ENCODE measurements around the gene ZNF598.

ZNF598 gene

GRCh38 chr16:1981398-1981836 is 28.2 kb downstream of the ZNF598 start, which contains the start of gene NOXO1:
Gene NOXO1, minus strand, starts transcription at chr16:1981469. Its CDS starts 290 bp downstream, at chr16:1981179.
- no peak within 1 kb of the TSS for H3K4me3 ChIP-seq (IDR thresholded peaks at IDR 0.05; ENCODE audit: insufficient read depth, low read depth, low read length)
- peak within 1 kb of the TSS; percentile 4; the same call in 1 of the 2 replicates for H3K27ac ChIP-seq
- H3K27me3 ChIP-seq (ENCODE audit: insufficient read depth, low read depth) = peaks cover 5% of the 10 kb centered on the region; the same call in 1 of the 2 replicates
- peaks cover 37% of the 10 kb centered on the region for H3K4me1 ChIP-seq (ENCODE audit: low read depth, poor library complexity, severe bottlenecking)
- no peaks in the 10 kb centered on the region; the same call in 1 of the 2 replicates for H3K36me3 ChIP-seq (ENCODE audit: insufficient read depth)
- TF ChIP-seq, protein P1, sequence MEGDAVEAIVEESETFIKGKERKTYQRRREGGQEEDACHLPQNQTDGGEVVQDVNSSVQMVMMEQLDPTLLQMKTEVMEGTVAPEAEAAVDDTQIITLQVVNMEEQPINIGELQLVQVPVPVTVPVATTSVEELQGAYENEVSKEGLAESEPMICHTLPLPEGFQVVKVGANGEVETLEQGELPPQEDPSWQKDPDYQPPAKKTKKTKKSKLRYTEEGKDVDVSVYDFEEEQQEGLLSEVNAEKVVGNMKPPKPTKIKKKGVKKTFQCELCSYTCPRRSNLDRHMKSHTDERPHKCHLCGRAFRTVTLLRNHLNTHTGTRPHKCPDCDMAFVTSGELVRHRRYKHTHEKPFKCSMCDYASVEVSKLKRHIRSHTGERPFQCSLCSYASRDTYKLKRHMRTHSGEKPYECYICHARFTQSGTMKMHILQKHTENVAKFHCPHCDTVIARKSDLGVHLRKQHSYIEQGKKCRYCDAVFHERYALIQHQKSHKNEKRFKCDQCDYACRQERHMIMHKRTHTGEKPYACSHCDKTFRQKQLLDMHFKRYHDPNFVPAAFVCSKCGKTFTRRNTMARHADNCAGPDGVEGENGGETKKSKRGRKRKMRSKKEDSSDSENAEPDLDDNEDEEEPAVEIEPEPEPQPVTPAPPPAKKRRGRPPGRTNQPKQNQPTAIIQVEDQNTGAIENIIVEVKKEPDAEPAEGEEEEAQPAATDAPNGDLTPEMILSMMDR (conservative IDR thresholded peaks at IDR 0.05; ENCODE audit: low read depth, low read length) = no peak
- no peak within 1 kb of the TSS for H3K9ac ChIP-seq
- H3K4me2 ChIP-seq = peak within 1 kb of the TSS; percentile 4
- no peak within 1 kb of the TSS for H2AFZ ChIP-seq (ENCODE audit: low read depth)
- H4K20me1 ChIP-seq (ENCODE audit: insufficient read depth) = no peaks in the 10 kb centered on the region
- H3K79me2 ChIP-seq (ENCODE audit: insufficient read depth, low read depth) = no peaks in the 10 kb centered on the region

- TF ChIP-seq, protein P1 (conservative IDR thresholded peaks at IDR 0.05; ENCODE audit: low read depth, low read length) = no peak
- Histone ChIP-seq H3K79me2 (ENCODE audit: insufficient read depth, low read depth) (no peaks in the 10 kb centered on the region), H2AFZ (ENCODE audit: low read depth) (no peak overlapping the region), H4K20me1 (ENCODE audit: insufficient read depth) (no peaks in the 10 kb centered on the region), H3K27ac (no peak overlapping the region), H3K4me2 (no peak overlapping the region), H3K36me3 (ENCODE audit: insufficient read depth) (no peaks in the 10 kb centered on the region; the same call in 1 of the 2 replicates), H3K27me3 (ENCODE audit: insufficient read depth, low read depth) (peaks cover 5% of the 10 kb centered on the region; the same call in 1 of the 2 replicates), H3K9ac (no peak overlapping the region), H3K4me1 (ENCODE audit: low read depth, poor library complexity, severe bottlenecking) (peaks cover 36% of the 10 kb centered on the region), H3K4me3 (IDR thresholded peaks at IDR 0.05; ENCODE audit: insufficient read depth, low read depth, low read length) (no peak overlapping the region)
These were observed 28.9 kb downstream of the ZNF598 start for GRCh38 chr16:1980770-1981087.

DNA sequence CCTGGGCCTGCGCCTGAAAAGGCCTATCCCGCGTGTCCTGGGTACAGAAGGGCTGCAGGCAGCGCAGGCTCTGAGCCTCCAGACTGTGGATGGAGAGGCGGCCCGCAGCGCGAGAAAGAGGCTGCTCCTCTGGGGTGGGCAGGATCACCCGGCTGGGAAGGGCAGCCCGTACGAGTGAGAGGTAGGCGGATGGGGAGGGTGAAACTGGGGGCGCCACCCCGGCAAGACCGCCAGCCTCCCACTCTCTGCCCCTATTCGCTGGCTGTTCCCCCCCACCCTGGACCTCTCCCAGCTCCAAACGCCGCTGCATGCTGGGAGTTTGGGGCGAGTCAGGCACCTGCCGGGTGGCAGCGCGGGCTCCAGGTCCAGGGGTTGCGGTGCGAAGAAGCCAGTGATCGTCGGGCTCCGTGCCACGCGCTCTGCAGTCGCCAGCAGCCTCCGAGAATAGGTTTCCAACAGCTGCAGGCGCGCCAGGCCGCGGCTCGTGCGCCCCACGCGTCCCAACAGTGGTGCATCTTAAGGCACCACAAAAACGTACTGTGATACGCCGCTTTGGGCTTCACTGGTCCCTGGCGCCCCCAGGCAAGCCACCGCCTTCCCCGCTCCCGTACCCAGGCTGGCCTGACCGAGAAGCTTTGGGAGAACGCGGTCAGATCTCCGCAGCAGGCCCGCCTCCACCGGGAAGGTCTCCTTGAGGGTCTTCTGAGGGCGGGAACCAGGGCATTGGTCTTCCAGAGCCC is 29.4 kb downstream of the ZNF598 start:
- Histone ChIP-seq H2AFZ (ENCODE audit: low read depth) (no peak overlapping the region), H3K4me2 (no peak overlapping the region), H3K27ac (no peak overlapping the region), H3K79me2 (ENCODE audit: insufficient read depth, low read depth) (no peaks in the 10 kb centered on the region), H3K9ac (no peak overlapping the region), H3K4me3 (IDR thresholded peaks at IDR 0.05; ENCODE audit: insufficient read depth, low read depth, low read length) (no peak overlapping the region), H3K4me1 (ENCODE audit: low read depth, poor library complexity, severe bottlenecking) (peaks cover 30% of the 10 kb centered on the region), H4K20me1 (ENCODE audit: insufficient read depth) (no peaks in the 10 kb centered on the region), H3K36me3 (ENCODE audit: insufficient read depth) (no peaks in the 10 kb centered on the region; the same call in 1 of the 2 replicates), H3K27me3 (ENCODE audit: insufficient read depth, low read depth) (peaks cover 5% of the 10 kb centered on the region; the same call in 1 of the 2 replicates)
- TF ChIP-seq, protein P1 (conservative IDR thresholded peaks at IDR 0.05; ENCODE audit: low read depth, low read length) = no peak

DNA sequence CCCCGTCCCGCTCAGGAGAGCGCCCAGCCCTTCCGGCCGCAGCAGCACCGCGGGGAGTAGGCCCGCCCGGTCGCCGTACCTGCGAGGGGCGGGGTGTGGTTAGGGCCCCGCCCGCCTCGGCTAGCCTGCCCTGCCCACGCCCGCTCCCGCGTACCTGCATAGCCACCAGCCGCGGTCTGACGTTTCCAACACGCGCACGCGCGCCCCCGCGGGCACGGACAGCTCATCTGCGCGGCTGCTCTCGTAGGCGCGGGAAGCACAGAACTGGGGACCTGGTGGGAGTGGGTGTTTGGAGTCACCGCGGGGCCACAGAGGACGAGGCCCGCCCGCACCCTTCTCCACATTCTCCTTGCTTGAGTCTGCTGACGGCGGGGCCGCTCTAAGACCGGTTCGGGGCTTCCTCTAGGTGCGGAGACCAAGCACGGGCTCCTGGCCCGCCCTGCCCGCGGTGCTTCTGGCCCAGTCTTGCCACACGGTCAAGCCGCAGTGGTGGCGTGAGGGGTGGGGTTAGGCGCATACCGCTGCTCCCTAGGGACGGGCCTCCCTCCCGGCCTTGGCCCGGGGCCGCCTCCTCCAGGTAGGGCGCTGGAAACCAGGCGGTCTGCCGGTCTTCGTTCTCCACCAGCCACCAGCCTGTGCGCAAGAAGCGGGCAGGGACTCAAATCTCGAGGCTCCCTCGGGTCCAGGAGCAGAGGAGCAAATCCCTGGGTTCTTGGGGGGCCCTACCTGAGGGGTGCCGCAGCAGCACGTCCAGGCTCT is 30.2 kb downstream of the ZNF598 start:
- Histone ChIP-seq H3K36me3 (ENCODE audit: insufficient read depth) (no peaks in the 10 kb centered on the region; the same call in 1 of the 2 replicates), H3K27me3 (ENCODE audit: insufficient read depth, low read depth) (peaks cover 5% of the 10 kb centered on the region; the same call in 1 of the 2 replicates), H3K79me2 (ENCODE audit: insufficient read depth, low read depth) (no peaks in the 10 kb centered on the region), H3K27ac (no peak overlapping the region), H3K4me3 (IDR thresholded peaks at IDR 0.05; ENCODE audit: insufficient read depth, low read depth, low read length) (no peak overlapping the region), H3K4me2 (no peak overlapping the region), H3K4me1 (ENCODE audit: low read depth, poor library complexity, severe bottlenecking) (peaks cover 28% of the 10 kb centered on the region), H3K9ac (no peak overlapping the region), H2AFZ (ENCODE audit: low read depth) (no peak overlapping the region), H4K20me1 (ENCODE audit: insufficient read depth) (no peaks in the 10 kb centered on the region)
- TF ChIP-seq, protein P1 (conservative IDR thresholded peaks at IDR 0.05; ENCODE audit: low read depth, low read length) = no peak
